ENCODE measurements around the gene ANGPTL8. TPM values are rescaled to one million over a fixed set of nuclear protein-coding genes. Genes with fewer than 3 reads are reported as not detected.

Gene ANGPTL8
- total and polyA plus RNA-seq, 10 of the 15 experiments (the other 5 are each of a cell fraction or from before 2014, with no cell fraction given) = not detected

DNA sequence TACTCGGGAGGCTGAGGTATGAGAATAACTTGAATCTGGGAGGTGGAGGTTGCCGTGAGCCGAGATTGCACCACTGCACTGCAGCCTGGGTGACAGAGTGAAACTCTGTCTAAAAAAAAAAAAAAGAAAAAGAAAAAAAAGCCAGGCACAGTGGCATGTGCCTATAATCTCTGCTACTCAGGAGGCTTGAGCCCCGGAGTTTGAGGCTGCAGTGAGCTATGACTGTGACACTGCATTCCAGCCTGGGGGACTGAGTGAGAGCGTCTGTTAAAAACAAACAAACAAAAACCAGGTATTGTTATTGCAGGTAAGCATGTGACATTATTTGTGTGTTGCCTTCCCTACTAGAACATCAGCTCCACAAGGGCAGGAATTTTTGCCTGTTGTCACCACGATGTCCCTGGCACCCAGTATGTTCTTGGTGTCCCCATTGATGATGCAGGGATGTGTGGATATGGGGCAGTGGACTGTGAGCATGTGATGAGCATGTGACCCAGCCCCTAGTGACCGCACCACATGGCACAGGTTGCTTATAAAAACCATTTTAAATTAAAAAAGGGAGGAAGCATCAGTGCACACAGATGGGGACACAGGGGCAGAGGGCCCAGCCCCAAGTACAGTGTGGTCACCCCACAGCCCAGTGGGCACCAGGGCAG, 40.5 kb upstream of the ANGPTL8 start (continued):
- no peak for TF ChIP-seq NR2F1 (conservative IDR thresholded peaks at IDR 0.05)
- TF ChIP-seq KDM1A (IDR thresholded peaks at IDR 0.05; ENCODE audit: borderline replicate concordance) = no peak
- no peak for TF ChIP-seq TCF3 (IDR thresholded peaks at IDR 0.05; ENCODE audit: borderline replicate concordance, insufficient read depth, low read depth, low read length)
- TF ChIP-seq RBBP5 (conservative IDR thresholded peaks at IDR 0.05) = no peak

GRCh38 chr19:11199517-11199916, 39.9 kb upstream of the ANGPTL8 start:
- Histone ChIP-seq H2AFZ (ENCODE audit: control insufficient read depth, low read depth, low read length) (no peak overlapping the region), H3K79me2 (ENCODE audit: control insufficient read depth, insufficient read depth, low read length) (peaks cover 3% of the 10 kb centered on the region), H3K27me3 (replicated peaks in 1 of 2; ENCODE audit: control insufficient read depth in 2 of 2, insufficient read depth in 2 of 2, low read length in 1 of 2) (no peaks in the 10 kb centered on the region), H3K9ac (ENCODE audit: control insufficient read depth, insufficient read depth, low read length) (no peak overlapping the region), H3K4me3 (no peak overlapping the region), H3K27ac (ENCODE audit: control insufficient read depth, insufficient read depth) (no peak overlapping the region), H3K4me2 (ENCODE audit: control insufficient read depth, insufficient read depth) (no peak overlapping the region), H3K9me3 (replicated peaks; ENCODE audit: control insufficient read depth, insufficient read depth, low read length) (no peaks in the 10 kb centered on the region), H3K36me3 (ENCODE audit: control insufficient read depth in 2 of 2, insufficient read depth in 2 of 2, low read length in 1 of 2) (no peaks in the 10 kb centered on the region), H4K20me1 (ENCODE audit: control insufficient read depth, insufficient read depth) (no peaks in the 10 kb centered on the region), H3K4me1 (ENCODE audit: control insufficient read depth, insufficient read depth, low read length) (peaks cover 11% of the 10 kb centered on the region)
- 67% methylated on average over 5 of the region's 5 CpGs for WGBS (ENCODE audit: insufficient coverage, insufficient replicate concordance, low lambda C conversion rate, missing lambda C conversion rate)
- in situ Hi-C loops (cut with MboI) = no loop called here
- no peak for TF ChIP-seq CBFB (IDR thresholded peaks at IDR 0.05; ENCODE audit: low read depth)
- TF ChIP-seq NFIC (IDR thresholded peaks at IDR 0.05; ENCODE audit: low read depth, low read length) = no peak
- FAIRE-seq (no peak), ATAC-seq (no peak), DNase-seq (ENCODE audit: low read depth, low spot score) (no peak)
- RAD21 ChIA-PET (ENCODE audit: unreplicated experiment) = no interaction called here
- SMC1A ChIA-PET (ENCODE audit: uncharacterized antibody, unreplicated experiment) = no interaction called here
- CTCF ChIA-PET = interaction anchor here (0.6 kb wide), 1 partner anchor 85 kb away, joined by 3 read pairs; no protein-coding TSS in a partner anchor
- no TSS peak for BruUV-seq (replicated peaks)
- POLR2A ChIA-PET = no interaction called here
- intact Hi-C loops (cut with micrococcal nuclease; ENCODE audit: unreplicated experiment) = no loop called here

Data from GM12878 (cell line).